GM21447 (cell line): ENCODE measurements around the gene IHH.

Source experiments
- ATAC-seq: cut with Tn5 transposase; IDR thresholded peaks from one replicate; pipeline ENCODE4 v1.9.1; 2021; ENCODE audit not compliant: unreplicated experiment

Gene IHH

GRCh38 chr2:219020604-219021365 is 39.9 kb downstream of the IHH start:
- ATAC-seq = no peak

GRCh38 chr2:219019436-219019835 is 41.3 kb downstream of the IHH start:
- ATAC-seq = no peak

- no peak for ATAC-seq
Measured at GRCh38 chr2:219018726-219019125, 42.0 kb downstream of the IHH start.

- no peak for ATAC-seq
Measured at GRCh38 chr2:219018286-219018685, 42.4 kb downstream of the IHH start.

GRCh38 chr2:219017201-219017931 is 43.4 kb downstream of the IHH start:
- no peak for ATAC-seq

- ATAC-seq = no peak
Measured at GRCh38 chr2:219016721-219017120, 44.0 kb downstream of the IHH start.

- ATAC-seq = no peak
Measured at GRCh38 chr2:219010873-219011272, 49.8 kb downstream of the IHH start.

- ATAC-seq = no peak
Measured at GRCh38 chr2:219010162-219010756, 50.5 kb downstream of the IHH start.

GRCh38 chr2:219009294-219009693 is 51.4 kb downstream of the IHH start:
- no peak for ATAC-seq
